ENCODE measurements around the gene TMA7B.

TMA7B gene

DNA sequence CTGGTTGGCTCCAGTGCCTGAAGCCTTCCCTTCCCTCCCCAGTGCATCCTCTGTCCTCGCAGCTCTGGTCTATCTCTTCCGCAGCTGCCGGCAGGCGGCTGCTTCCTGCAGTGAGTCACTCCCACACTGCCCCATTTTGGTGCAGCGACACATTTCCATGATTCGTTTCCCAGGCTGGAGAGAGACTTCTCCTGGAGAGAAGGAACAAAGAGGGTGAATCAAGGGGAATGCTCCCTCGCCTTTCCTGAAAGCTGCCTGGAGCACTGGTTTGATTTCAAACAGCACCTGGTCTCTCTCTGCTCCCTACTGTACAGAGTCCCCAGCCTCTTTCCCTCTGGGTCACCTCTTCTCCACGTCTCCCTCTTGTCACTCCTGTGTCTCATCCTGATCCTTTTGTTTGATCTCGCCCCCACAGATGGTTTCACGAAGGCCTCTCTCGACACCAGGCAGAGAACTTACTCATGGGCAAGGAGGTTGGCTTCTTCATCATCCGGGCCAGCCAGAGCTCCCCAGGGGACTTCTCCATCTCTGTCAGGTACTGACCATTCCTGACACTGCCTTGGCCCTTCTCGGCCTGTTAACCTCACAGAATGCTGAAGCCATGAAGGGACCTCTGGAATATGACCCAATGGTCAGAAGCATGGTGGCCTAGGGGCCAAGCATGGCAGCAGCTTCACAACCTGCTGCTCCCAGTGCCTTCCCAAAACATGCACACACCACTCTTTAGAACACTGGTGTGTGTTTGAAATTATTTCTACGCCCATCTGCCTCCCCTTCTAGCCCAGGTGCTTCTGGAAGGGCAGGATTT, at the start of gene TMA7B:
Gene TMA7B, plus strand, starts transcription at position 758 of the 808 bp plus-strand sequence. CDS start 3,978 bp downstream, outside the sequence.
- peak; percentile 34 for DNase-seq

DNA sequence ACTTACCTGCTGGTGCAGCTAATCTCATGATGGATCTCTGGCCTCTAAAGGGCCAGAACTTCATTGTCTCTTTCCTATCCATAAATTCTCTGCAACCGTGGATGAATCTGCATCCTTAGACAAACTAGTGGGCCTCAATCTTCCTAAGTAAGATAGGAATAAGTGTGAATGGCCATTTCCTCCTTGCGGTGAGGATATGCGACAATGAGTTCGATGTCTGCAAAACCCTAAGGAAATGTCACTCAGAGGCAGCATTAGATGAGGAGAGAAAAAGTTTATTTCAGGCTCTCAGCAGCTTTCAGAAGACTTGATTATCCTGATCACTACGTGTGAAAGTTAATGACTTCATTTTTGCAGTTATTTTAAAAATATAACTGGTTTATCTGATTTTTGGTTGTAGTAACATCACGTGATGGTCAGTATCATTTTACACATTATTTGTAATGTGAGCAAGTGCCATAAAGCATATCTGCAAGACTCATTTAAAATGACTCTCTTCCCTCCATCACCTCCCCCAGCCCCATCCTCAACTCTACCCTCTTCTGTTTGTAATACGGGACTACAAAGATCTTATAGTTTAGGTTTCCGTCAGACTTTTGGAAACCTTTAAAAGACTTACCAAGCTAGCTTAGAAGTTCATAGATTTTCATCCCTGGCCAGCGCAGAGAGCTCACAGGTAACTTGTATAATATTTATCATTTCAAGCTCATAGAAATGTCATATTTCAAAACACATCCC, 49.2 kb upstream of the TMA7B start:
- no peak for DNase-seq

DNA sequence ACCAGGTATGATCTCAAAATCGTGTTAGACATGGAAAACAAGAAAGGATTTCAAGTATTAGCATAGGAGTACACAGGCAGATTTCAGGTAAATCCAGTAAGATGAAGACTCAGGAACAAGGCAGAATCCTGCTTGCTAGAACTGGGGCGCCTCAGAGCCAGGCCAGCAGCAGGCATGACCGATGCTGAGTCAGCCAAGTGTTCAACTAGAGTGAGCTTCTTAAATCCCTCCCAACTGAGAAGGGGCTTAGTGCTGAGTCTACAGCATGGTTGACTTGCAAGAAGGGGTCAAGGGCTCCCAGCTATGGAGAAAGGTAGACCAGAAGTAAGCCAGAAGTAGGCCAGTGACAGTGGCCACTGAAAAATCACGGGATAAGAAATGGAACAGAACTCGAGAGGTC, 46.9 kb upstream of the TMA7B start:
- DNase-seq: no peak

DNA sequence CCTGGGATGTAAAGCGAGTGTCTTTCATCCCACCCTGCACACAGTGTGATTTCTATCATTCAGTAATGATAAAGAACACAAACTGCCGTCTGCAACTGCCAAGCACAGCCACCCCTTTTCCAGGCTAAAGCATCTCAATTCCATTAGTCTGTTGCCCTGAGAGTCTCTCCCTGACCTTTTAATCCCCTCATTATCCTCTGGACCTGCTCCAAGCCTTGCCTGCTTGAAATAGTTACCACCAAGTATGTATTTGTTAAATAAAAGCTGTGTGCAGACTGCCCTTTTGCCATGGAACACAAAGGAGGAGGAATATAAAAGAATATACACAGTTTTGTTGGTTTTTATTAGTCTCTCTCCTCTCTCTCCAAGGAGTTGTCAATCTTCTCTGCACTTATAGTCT, 46.3 kb upstream of the TMA7B start:
- no peak for DNase-seq

DNA sequence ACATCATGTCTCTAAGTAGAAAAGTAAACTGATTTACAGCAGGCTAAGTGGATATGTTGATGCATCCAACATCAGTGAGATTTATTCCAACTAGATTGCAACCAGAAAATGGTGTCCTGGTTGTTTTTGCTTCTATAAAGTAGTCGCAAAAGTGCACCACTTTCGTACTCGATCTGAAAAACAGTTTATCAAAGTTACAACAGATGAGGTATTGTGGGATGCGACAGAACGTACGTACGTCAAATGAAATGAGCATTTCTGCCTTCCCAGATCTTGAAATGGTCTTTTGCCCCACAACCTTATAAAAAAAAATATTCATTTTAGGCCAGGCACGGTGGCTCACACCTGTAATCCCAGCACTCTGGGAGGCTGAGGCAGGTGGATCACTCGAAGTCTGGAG, 45.6 kb upstream of the TMA7B start:
- DNase-seq: no peak

DNA sequence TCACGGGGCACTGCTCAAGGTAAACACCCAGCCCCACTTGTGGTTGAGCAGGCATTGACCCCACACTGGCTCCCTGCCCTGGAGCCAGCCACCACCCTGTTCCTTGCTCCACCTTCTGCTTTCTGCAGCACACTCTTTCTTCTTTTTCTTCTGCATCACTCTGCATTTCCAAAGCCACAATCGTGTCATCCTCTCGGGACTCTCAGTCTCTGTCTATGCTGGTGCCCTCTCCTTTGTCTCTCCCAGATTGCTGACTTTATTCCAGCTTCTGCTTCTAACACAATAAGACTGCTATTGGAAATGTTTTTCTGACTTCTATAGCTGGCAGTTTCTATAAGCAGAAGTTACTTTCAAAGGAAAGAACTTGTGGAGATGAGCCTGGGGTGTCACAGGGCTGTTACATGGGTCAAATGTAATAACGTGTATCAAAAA, 44.9 kb upstream of the TMA7B start:
- DNase-seq: no peak

DNA sequence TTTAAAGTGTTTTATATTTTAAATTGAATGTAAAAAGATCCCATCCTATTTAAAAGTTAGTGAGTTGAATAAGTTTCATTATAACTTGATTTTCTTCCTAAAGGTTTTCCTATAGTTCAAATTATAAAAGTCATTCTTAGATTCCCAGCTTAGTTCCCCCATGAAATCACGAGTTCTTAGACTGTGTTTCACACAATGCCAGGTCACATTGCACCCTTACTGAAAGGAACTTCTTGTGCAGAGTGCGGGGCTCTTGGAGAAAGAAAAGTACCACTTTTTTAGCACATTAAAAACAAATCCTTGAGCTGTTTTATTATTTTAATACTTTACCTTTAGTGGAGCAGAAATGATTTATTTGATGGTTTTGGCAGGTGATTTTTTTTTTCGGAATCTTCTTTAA, 43.7 kb upstream of the TMA7B start:
- DNase-seq: no peak

DNA sequence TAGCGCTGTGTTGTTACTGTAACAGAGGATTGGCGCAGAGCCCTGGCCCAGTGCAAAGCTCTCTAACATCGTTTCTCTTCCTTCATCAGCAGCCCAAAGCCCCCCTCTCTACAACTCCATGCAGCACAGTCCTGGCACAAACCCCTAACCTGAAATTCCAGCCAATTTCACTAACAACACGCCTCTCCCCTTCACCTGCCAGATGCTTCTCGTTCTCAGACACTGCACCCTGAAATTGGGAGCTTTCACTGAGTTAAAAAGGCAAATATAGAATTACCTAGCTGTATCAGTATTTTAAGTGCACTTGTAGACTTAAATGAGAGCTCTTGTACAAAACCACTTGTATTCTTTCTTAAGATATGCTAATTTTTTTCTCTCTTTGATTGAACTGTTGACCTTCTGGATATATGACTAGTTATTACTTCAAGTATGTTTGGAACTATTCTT, 43.0 kb upstream of the TMA7B start:
- no peak for DNase-seq

DNA sequence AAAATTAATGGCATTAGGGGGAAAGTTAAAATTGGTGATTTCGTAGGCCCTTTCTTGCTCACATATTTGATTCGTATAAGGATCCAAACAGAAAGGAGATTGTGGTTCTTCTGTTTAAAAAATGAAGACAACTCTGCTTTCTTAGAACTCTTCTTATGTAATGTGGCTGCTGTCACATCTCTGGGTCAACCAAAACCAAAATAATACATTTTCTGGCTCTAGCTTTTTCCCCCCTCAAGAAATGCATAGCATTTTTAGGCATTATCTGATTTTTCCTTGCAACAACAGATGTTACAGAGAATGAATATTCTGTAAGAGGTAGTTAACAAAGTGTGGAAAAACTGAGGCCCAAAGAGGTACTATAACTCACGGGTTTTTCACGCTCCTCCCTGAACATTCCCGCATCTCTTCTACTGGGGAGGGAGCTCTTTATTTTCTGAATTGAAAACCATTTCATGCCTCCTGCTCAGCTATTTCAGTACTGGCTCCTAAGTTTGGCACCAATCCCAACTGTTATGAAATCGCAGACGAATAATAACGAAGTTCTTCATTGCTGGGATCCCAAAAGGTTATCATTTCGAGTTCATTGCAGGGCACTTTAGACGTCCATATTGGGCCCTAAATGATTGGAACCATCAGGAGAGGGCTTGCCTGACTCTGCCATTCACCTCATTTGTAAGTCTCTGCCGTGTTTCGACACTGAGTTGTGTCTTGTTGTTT, 42.3 kb upstream of the TMA7B start:
- DNase-seq: no peak

DNA sequence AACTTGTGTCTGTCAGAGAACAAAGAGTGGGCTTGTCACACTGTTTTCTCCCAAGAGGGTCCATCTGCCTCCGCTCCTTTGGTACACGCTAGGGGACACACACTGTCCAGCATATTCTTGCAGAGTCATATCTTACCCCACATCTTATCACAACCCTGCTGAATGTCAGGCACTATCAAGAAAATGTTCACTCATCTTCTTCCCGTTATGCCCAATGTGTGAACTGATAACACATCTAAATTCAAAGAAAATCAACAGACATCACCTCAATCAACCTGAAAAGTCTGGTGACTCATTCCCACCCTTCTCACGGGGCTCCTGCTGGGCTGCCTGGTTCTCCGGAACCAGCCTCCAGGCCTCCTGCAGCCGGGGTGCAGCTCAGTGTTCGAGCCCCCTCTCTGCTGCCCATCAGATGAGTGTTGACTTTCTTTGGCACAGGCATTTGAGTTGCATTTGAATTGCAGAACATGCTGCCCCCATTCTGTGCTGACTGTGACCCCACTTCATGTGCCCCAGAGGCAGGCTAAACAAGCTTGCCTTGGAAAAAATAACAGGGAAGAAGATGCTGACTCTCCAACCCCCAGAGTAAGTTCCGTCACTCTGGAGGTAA, 40.0 kb upstream of the TMA7B start:
- no peak for DNase-seq

DNA sequence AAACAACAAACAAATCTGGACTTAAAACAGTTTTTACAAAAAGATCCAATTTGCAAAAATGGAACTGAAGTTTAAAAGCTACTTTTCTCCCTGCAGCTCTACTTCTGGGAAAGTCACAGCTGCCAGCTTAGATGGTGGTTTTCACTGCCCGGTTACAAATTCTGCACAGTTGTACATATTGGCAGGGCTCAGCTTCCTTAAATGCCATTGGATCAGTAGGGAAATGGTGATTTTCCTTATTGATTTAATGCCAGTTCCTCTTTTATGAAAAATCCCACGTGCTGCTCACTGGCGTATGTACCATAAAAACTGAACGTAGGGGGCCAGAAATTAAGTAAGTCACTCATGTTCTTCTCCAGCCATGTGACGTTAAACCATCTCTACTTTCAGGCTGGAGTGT, 36.5 kb upstream of the TMA7B start:
- DNase-seq: no peak

DNA sequence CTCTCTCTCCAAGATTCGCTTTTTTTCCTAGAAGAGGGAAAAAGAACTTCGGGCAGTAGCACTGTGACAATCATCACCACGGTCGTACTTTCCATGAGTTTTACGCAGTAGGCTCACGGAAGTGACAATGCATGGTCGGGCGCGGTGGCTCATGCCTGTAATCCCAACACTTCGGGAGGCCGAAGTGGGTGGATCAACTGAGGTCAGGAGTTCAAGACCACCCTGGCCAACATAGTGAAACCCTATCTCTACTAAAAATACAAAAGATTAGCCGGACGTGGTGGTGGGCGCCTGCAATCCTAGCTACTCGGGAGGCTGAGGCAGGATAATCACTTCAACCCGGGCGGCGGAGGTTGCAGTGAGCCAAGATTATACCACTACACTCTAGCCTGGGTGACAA, 35.9 kb upstream of the TMA7B start:
- no peak for DNase-seq

DNA sequence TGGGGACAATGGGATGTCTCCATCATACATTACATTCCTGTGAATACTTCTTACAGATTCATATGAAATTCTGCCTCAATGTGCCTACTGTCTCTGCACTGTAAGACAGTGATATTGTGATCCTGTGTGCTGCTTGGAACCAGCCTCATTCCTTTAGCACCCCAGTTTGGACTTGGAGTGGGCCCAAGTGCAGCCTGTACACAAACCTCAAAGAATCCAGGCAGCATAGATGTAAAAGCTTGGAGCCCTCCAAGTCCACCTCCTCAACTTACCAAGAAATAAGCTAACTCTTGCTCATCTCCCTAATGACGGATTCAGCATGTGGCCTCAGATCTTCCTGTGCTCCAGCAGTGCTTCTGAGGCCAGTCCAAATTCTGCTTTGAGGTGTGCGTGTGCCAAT, 34.9 kb upstream of the TMA7B start:
- DNase-seq: no peak

DNA sequence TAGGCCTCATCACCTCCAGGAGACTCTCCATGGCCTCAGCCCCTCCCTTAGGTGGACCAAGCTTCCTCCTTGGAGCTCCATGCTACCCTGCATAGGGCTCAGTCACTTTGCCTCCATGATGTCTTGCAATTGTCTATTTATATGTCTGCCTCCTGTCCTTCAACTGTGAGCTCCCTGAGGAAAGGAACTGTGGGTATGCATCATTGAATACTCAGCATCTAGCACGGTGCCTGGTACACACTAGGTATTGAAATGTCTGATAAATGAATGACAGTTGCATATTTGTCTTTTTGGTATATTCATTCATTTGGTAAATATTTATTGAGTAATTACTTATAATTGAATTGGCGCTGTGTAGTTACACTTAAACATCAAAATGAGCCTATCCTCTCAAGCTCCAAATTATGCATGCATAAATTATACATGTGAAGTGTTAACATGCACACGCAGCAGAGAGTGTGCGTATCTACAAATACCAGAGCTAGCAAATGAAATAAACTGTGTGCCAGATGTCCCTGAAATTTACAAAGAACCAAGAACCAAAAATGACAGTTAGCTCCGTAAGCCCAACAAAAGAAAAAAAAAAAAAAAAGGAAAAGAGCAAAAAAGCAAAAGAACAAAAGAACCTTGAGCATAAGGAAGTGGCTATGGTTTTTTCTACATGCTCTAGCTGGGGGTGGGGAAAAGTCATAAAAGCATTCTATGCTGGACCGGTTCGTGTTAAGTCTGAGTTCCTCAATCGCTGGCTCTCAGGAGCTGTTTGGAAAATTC, 34.1 kb upstream of the TMA7B start:
- DNase-seq: no peak

DNA sequence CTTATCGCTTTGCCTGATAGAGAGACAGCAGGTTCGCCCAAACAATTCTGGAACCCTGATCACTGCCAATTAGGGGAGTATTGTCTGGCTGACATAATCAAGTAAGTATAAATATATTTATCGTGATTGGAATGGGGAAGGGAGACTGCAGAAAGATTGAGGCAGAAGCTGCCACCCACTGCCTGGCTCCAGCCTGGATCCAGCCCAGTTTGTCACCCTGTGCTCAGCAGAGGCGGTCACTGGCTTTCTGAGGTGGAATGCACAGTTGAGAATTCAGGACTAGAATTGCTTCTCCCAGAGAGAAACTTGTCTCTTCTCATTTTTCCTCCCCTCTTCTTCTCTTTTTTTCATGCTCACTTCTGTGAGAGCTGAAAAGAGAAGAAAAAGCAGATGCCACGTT, 33.4 kb upstream of the TMA7B start:
- DNase-seq: no peak

DNA sequence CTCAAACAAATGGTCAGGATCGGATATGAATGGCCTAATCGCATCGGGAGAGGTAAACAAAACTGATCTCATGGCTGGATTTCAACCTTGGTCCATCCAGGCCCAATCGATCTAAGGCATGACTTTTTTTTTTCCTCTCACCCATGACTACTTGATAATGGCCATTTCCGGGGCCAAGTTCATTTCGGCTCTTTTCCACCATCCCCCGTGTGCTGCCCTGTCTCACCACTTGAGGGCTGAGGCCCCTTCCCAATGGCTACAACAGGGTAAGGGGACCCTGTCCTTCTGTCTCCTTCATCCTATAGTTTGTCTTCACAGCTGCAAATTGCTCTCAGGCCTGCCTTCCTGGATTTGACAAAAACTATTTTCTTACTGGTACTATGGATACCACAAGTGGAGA, 32.7 kb upstream of the TMA7B start:
- no peak for DNase-seq

DNA sequence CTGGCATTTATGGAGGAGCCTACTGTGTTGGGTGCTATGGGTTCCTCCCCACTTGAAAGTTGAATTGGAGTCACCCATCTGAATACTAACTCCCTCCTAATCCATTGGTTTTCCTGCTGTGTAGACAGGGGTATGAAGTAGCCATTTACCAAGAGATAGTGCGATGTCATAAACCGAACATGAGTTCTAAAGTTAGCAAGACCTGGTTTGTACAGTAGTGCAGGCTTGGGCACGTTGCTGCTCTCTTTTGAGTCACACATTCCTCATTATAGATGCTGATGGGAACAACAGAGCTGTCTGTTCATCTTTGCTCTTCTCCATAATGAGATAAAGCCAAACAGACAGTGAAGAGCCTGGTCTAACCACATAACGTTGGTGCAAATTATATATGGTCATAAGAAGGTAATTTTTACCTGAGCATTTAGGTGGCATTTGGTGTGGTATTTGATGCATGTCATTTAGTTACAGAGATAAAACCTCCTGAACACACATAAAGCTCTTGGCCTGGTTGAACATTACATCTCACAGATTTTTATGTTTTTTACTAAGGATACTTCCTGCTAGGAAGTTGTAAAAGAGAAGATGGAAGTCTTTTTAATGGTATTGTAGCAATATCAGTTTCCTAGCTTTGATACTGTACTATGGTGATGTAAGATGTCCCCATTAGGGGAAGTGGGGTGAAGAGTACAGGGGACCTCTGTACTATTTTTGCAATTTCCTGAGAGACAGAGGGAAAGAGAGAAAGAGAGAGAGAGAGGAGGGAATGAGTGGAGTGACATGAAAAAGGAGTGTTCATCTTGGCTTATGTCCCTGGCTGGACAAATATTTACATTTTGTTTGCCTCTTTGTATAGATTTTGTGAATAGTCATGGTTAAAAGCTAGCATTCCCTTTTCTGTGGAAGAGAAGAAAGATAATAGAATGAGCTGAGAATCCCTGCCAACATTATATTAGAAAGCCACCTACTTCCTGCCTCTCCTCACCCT, 31.4 kb upstream of the TMA7B start:
- DNase-seq: no peak

DNA sequence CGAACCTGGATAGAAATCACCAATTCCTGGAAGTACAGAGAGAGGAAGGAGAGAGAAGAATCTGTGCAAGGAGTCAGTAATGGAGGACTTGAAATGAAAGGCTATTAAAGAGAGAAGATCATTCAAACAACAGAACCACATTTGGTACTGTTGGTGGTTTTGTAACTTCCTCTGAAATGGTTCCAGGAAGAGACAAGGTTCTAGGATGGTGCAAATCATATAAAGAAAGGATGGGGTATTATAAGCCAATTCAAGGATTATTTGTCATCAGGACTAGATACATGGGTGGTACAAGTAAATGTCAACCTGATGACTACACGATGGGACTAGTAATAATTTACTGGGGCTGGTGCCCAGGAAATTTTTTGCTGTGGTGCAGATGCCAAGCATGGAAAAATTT, 28.9 kb upstream of the TMA7B start:
- DNase-seq: no peak

DNA sequence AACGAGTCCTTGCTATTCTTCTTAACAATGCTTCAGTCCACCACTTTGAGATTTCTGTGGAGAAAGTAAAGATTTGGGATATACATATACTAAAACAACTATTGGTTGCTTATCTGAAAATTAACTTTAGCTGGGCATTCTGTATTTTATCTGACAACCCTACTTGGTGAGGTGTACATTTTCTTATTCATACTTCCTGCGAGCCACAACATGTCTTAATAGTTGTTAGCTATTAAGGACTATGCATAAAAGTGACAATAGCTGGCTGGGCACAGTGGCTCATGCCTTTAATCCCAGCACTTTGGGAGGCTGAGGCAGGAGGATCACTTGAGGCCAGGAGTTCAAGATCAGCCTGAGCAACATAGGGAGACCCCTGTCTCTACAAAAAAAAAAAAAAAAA, 28.0 kb upstream of the TMA7B start:
- no peak for DNase-seq

DNA sequence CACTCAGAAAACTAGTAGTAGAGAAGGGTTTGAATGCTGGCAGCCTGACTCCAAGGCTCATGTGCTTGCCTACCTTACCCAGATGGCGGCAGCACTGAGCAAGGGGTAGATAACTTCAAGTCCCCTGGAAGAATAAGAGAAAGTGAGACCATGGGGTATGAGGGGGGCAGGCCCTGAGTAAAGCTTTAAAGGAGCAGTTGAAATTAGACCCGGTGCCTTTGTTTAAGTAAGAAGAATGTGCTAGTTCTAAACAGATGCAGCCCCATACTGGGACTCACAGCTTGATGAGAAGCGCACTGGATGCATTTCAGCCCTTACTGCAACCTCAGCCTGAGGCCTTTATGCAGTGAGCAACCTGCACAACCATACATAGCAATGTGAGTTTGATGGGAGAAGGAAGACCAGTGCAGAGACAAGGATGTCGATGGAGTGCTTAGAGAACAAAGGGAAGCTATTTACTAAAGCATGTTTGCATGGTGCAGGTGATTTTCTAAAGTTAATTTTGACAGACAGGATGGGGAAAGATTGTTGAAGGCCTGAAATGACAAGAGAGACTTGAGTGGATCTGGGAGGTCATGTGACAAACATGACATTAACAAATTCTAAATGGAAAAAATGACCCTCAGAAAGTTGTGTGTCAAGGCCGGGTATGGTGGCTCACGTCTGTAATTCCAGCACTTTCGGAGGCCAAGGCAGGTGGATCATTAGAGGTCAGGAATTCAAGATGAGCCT, 27.1 kb upstream of the TMA7B start:
- no peak for DNase-seq
